Endothelial cell of umbilical vein (primary cell): Measurements from ENCODE around the gene ITGB3. TPM values are rescaled to one million over a fixed set of nuclear protein-coding genes. Genes with fewer than 3 reads are reported as not detected.

Source experiments
- BruUV-seq: library from RNA; stranded (reverse); fragments of 400-500 nt; replicated peaks from 2 replicates; lab custom pipeline; 2021; lab: Mats Ljungman, UMichigan
- CTCF ChIA-PET: fragments of 300-600, 350-600 bp; sonication (Branson Sonifier 250); formaldehyde crosslinking; loops from one replicate; lab custom pipeline; 2021; ENCODE audit warnings: antibody characterized with exemption, inconsistent platforms; lab: Charles Lee
- POLR2A ChIA-PET: fragments of 300-600, 350-600 bp; sonication (Branson Sonifier 250); formaldehyde crosslinking; loops from one replicate; lab custom pipeline; 2021; ENCODE audit warnings: antibody characterized with exemption, inconsistent platforms; lab: Charles Lee
- DNase-seq: peaks from one replicate; pipeline ENCODE4 v3.0.0-alpha.2; 2011; ENCODE audit warnings: low read depth, low spot score
- FAIRE-seq: peaks from 2 replicates; lab custom pipeline; 2011; peaks lifted over from hg19 to GRCh38; lab: Jason Lieb, UNC
- H2AFZ ChIP-seq: 2 replicates; pipeline ENCODE4 v1.6.0; 2012; ENCODE audit warnings: low read depth, low read length, control low read depth, inconsistent platforms
- H3K27ac ChIP-seq: 2 replicates; pipeline ENCODE4 v1.5.1; 2011; ENCODE audit warnings: low read depth, mild to moderate bottlenecking, control low read depth, low read length, moderate library complexity; ENCODE audit not compliant: insufficient read depth
- H3K27me3 ChIP-seq, 2 experiments: 2 replicates each; pipeline versions ENCODE4 v1.6.0 to v1.6.1; 2011; ENCODE audit warnings: low read length in 2 of 2, mixed read lengths in 1 of 2; ENCODE audit not compliant: control insufficient read depth in 2 of 2, insufficient read depth in 2 of 2
- H3K36me3 ChIP-seq, 2 experiments: 2 replicates in 1 of 2; 3 replicates in 1 of 2; pipeline ENCODE4 v1.5.1; 2011; ENCODE audit warnings: low read length in 2 of 2, mild to moderate bottlenecking in 1 of 2, moderate library complexity in 1 of 2; ENCODE audit not compliant: control insufficient read depth in 2 of 2, insufficient read depth in 2 of 2; ENCODE audit errors: extremely low read depth in 1 of 2
- H3K4me1 ChIP-seq: 3 replicates; pipeline ENCODE4 v1.5.1; 2011; ENCODE audit warnings: mild to moderate bottlenecking, low read length; ENCODE audit not compliant: control insufficient read depth, insufficient read depth; ENCODE audit errors: extremely low read depth
- H3K4me2 ChIP-seq: 2 replicates; pipeline ENCODE4 v1.6.1; 2011; ENCODE audit warnings: low read length, control low read depth, mixed read lengths; ENCODE audit not compliant: insufficient read depth
- H3K4me3 ChIP-seq, 3 experiments: fragments of 200-600 bp in 1 of 3; sonication (generic), shearing (Covaris generic) in 1 of 3; replicated peaks in 1 of 3; 2 replicates each; pipeline ENCODE4 v1.5.1; 2011 to 2016; ENCODE audit warnings: control low read depth in 3 of 3, low read length in 3 of 3, mild to moderate bottlenecking in 2 of 3, inconsistent platforms in 1 of 3, low read depth in 1 of 3, moderate library complexity in 1 of 3; ENCODE audit not compliant: insufficient read depth in 1 of 3
- H3K79me2 ChIP-seq: 2 replicates; pipeline ENCODE4 v1.6.0; 2012; ENCODE audit warnings: low read length, inconsistent platforms; ENCODE audit not compliant: control insufficient read depth, insufficient read depth
- H3K9ac ChIP-seq: replicated peaks from 2 replicates; pipeline ENCODE3; 2011; ENCODE audit warnings: low read length, control low read depth; ENCODE audit not compliant: insufficient read depth; ENCODE audit errors: extremely low read depth
- H3K9me1 ChIP-seq: replicated peaks from 3 replicates; pipeline ENCODE4 v1.6.0; 2011; ENCODE audit warnings: mild to moderate bottlenecking, low read length; ENCODE audit not compliant: control insufficient read depth, insufficient read depth; ENCODE audit errors: extremely low read depth
- H3K9me3 ChIP-seq: replicated peaks from 2 replicates; pipeline ENCODE4 v1.5.1; 2012; ENCODE audit warnings: low read length, inconsistent platforms; ENCODE audit not compliant: control insufficient read depth, insufficient read depth
- H4K20me1 ChIP-seq: replicated peaks from 2 replicates; pipeline ENCODE3; 2011; ENCODE audit warnings: mild to moderate bottlenecking, low read length; ENCODE audit not compliant: control insufficient read depth, insufficient read depth; ENCODE audit errors: extremely low read depth
- CTCF ChIP-seq, 2 donors: IDR thresholded peaks; 1 replicate in 1 of 2; 2 replicates in 1 of 2; pipeline ENCODE4 v1.5.1; 2011; ENCODE audit warnings: low read length in 2 of 2, mild to moderate bottlenecking in 2 of 2, moderate library complexity in 2 of 2, control low read depth in 1 of 2, inconsistent platforms in 1 of 2, low read depth in 1 of 2; ENCODE audit not compliant: insufficient read depth in 1 of 2; ENCODE audit errors: extremely low read depth in 1 of 2
- EZH2 ChIP-seq: IDR thresholded peaks from 2 replicates; pipeline ENCODE4 v1.6.1; 2012; ENCODE audit warnings: borderline replicate concordance, low read depth, mild to moderate bottlenecking, moderate library complexity, low read length, inconsistent platforms; ENCODE audit not compliant: severe bottlenecking
- FOS ChIP-seq: IDR thresholded peaks from 2 replicates; pipeline ENCODE4 v1.6.1; 2011; ENCODE audit warnings: mild to moderate bottlenecking, low read length, moderate library complexity, borderline replicate concordance; ENCODE audit not compliant: insufficient read depth
- GATA2 ChIP-seq: IDR thresholded peaks from 2 replicates; pipeline ENCODE4 v1.7.0; 2011; ENCODE audit warnings: low read depth, mild to moderate bottlenecking, moderate library complexity, mixed read lengths, low read length; ENCODE audit not compliant: insufficient read length, insufficient read depth
- JUN ChIP-seq: IDR thresholded peaks from 2 replicates; pipeline ENCODE4 v1.6.1; 2011; ENCODE audit warnings: borderline replicate concordance, low read depth; ENCODE audit not compliant: insufficient read length, insufficient read depth
- MAX ChIP-seq: IDR thresholded peaks from 2 replicates; pipeline ENCODE4 v1.6.1; 2011; ENCODE audit not compliant: insufficient read depth, insufficient read length
- MYC ChIP-seq: IDR thresholded peaks from one replicate; pipeline ENCODE4 v1.6.1; 2011; ENCODE audit warnings: mild to moderate bottlenecking, low read depth, low read length
- POLR2A ChIP-seq: IDR thresholded peaks from 2 replicates; pipeline ENCODE4 v1.6.1; 2012; ENCODE audit warnings: low read depth, mild to moderate bottlenecking, control low read depth, low read length
- POLR2AphosphoS5 ChIP-seq: IDR thresholded peaks from 2 replicates; pipeline ENCODE4 v1.6.1; 2012; ENCODE audit warnings: low read depth, mild to moderate bottlenecking, control low read depth, low read length, moderate library complexity; ENCODE audit not compliant: insufficient read depth
- dilution Hi-C: fragments of 300-500 bp; cut with MboI; formaldehyde crosslinking; loops from one replicate; pipeline ENCODE4 v1.15.0; 2019; ENCODE audit warnings: low sequenced_read_pairs; ENCODE audit not compliant: extremely low pct_ligation_motif_present
- intact Hi-C: fragments of 100-400 bp; cut with micrococcal nuclease; formaldehyde crosslinking; loops from one replicate; pipeline ENCODE4 v1.10.0; 2022
- polyA plus RNA-seq, 4 experiments: library from polyadenylated mRNA; depleted of rRNA in 3 of 4; stranded (reverse) in 3 of 4; unstranded in 1 of 4; fragments of >200 nt; gene quantifications; 2 replicates each; pipeline versions ENCODE4 v1.2.1 to v1.2.3, GENCODE V29; 2011 to 2012; ENCODE audit warnings: missing spikeins in 1 of 4
- total RNA-seq: library from RNA; stranded (reverse); gene quantifications from 2 replicates; pipeline ENCODE4 v1.2.3, GENCODE V29; 2021

ITGB3 gene
- total and polyA plus RNA-seq, 2 donors (not counting 3 experiments of a cell fraction or from before 2014, with no cell fraction given) = 55.8 to 60.0 TPM

GRCh38 chr17:47205419-47205963 lies 48.1 kb upstream of the ITGB3 start:
- ChIA-PET POLR2A (interaction anchor here (0.5 kb wide), 1 partner anchor 1442 kb away, joined by 4 read pairs; no protein-coding TSS in a partner anchor), CTCF (interaction anchor here (0.8 to 2.5 kb wide), 2 partner anchors 13 to 110 kb away, joined by 3 to 15 read pairs; no protein-coding TSS in a partner anchor)
- H4K20me1 ChIP-seq = no peaks in the 10 kb centered on the region
- intact Hi-C loops (no loop called here), dilution Hi-C loops (no loop called here)
- no peaks in the 10 kb centered on the region for H3K36me3 ChIP-seq
- H3K79me2 ChIP-seq = no peaks in the 10 kb centered on the region
- no peaks in the 10 kb centered on the region for H3K4me1 ChIP-seq
- TF ChIP-seq FOS (no peak), CTCF (IDR thresholded peaks at IDR 0.05; ENCODE audit: extremely low read depth in 1 of 2, insufficient read depth in 1 of 2, low read depth in 1 of 2, low read length in 2 of 2) (no peak), POLR2AphosphoS5 (no peak), JUN (no peak), MAX (no peak), EZH2 (no peak), GATA2 (no peak), POLR2A (no peak), MYC (no peak)
- H2AFZ ChIP-seq = no peak overlapping the region
- BruUV-seq = no TSS peak
- no peak for FAIRE-seq
- H3K9ac ChIP-seq = no peak overlapping the region
- no peak overlapping the region for H3K27ac ChIP-seq
- no peak overlapping the region for H3K4me3 ChIP-seq
- H3K9me1 ChIP-seq = no peaks in the 10 kb centered on the region
- H3K9me3 ChIP-seq = no peaks in the 10 kb centered on the region
- no peak for DNase-seq
- H3K4me2 ChIP-seq = no peak overlapping the region
- no peaks in the 10 kb centered on the region for H3K27me3 ChIP-seq
